HG03354 (cell line): ENCODE results near the gene LBR.

Experiments
- ATAC-seq: cut with Tn5 transposase; IDR thresholded peaks from one replicate; pipeline ENCODE4 v1.9.1; 2021; ENCODE audit warnings: mild to moderate bottlenecking; ENCODE audit not compliant: unreplicated experiment, poor library complexity, severe bottlenecking

The LBR gene

GRCh38 chr1:225426395-225427234, 1.2 kb downstream of the LBR start:
- ATAC-seq = peak; percentile 25

- no peak for ATAC-seq
Observed at GRCh38 chr1:225425201-225425786, 2.5 kb downstream of the LBR start.

DNA sequence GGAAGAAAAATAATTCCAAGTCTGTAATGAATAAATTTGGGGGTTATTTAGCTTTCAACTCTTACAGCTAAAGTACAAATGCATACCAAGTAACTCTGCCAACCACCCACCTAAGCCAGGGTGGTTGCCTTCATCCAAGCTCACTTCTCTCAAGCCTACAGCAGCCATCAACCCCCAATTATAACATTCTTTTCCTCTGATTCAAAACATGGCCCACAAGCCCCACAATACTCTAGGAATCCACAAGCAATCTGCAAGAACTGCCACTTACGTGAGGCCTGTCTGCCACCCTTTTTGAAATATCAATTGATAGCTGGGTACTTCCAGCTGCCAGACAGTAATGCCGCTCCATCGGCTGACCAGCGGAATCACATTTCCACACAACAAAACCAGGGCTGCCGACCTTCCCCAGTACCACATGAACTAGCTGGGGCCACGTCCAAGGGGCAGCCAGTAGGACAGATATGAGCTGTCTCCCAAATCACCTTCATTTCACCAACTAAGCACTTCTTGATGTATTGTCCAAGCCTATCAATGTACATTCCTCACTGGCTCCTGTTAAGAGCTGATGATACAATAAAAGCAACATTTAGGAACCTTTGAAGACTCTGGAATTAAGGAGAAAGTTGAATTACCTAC, 3.2 kb downstream of the LBR start:
- ATAC-seq = no peak

DNA sequence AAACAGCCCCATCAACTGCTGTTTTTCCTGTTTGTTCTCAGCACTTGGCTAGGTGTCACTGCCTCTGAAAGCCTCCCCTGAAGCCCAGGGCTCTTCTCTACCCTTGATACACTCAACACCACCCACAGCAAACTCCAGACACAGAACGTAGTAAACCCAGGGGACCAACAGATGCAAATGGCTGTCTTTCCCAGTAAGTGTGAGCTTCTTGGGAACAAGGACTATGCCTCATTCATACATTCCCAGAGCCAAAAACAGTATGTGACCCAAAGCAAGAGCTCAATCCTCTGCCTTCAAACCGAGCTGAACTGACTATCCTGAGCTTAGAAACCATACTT, 4.4 kb downstream of the LBR start:
- no peak for ATAC-seq

- ATAC-seq = no peak
Observed at GRCh38 chr1:225422795-225423517, 4.9 kb downstream of the LBR start.

DNA sequence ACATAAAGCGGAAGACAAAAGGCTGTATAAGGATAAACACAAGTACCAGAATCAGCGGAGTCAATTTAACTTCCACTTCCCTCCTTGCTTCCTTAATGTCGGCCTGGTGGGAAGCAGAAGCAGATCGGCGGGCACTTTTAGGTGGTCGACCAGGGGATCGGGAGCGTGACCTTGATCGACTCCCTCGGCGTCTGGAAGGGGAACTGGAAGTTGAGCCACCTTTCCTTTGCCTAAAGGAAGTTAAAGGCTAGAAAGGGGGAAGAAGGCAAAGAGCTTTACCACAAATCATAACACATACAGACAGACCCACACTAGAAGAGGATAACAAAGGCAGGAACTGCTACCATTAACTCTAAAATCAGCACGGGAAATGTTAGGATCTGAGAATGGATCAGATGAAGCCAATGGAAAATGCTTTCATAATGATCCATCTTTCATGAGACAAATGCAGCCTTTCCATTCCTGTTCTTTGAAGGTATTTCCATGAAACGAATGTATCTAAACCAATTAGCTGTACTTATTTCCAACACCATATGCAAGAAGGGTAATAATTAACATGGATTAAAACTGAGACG, 5.7 kb downstream of the LBR start:
- ATAC-seq = no peak

DNA sequence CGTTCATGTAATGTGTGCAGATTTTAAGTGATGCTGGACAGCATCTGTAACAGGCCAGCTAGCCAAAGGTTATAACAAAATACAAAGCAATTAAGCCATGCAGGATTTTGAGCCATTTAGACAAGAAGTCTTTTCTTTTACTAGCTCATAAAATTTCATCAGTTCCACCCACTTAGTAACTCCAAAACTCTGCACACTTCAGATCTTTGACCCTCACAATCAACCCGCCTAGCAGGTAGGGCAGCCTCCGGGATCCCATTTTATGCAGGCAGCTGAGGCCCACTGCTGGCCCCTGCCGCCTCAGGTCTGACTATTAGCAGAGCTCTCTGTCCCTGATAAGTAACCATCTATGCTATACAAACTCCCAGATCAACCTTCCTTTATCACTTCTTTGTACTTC, 9.2 kb downstream of the LBR start:
- ATAC-seq = no peak

- ATAC-seq = no peak
Observed at GRCh38 chr1:225418059-225418458, 9.8 kb downstream of the LBR start.

GRCh38 chr1:225415967-225416745, 11.7 kb downstream of the LBR start:
- no peak for ATAC-seq

GRCh38 chr1:225415307-225415706, 12.5 kb downstream of the LBR start:
- ATAC-seq = no peak

- ATAC-seq = no peak
Observed at GRCh38 chr1:225413708-225414375, 14.0 kb downstream of the LBR start.

DNA sequence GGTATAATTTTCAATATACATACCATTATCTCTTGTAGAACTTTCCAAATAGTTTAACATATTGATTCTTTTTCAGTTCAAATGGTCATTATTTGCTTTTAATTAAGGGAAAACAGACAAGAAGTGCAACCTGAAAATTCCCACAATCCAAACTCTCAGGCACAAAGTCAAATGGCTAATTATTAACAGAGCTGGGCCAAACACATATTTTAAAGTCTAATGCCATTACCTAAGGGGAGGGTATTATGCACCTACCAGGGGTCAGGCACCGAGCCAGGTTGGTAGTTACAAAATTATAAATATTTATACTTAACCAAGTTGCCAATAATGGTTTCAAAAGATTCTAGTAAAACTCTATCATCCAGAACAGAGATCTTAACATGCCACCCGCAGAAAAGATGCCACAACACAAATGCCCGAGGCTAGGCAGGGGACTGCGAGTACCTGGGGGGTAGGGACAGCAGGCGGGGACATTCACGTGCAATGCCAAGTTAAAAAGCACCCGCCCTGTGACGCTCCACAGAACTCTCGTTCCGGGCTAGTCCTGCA, 15.0 kb downstream of the LBR start:
- no peak for ATAC-seq

GRCh38 chr1:225412321-225412720, 15.5 kb downstream of the LBR start:
- no peak for ATAC-seq

DNA sequence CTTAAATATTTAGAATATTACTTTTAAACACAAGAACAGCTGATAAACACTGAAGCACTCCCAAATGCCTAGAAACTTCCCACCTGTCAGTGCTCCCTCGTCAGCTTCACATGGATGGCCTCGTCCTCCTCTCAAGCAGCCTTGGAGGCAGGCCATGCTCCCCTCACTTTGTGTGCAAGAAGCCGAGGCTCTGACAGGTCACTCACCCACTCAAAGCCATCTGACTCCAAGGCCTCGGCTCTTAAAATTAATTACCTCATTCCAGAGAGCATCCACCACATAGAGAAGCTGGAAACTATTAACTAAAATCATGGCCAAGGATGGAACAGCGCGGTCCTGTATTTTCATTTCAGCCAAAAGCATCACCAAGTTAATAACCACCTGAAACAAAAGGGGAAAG, 17.8 kb downstream of the LBR start:
- no peak for ATAC-seq

DNA sequence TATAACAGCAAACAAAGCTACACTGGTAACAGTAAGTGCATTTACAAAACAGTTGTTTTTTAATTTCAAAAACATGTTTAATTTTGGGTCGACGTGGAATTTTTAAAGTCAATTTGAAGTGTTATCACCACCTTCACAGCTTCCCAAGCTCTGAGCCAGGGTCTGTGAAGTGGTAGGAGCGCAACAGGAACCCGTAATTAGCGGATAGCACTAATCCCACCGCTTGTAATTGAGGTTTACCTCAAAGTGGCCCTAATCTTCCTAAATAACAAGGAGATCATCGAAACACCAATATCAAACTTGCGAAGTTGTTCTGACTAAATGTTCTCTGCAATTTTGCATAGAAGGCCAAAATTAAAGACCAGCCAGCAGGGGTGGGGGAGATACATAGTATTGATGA, 18.8 kb downstream of the LBR start:
- no peak for ATAC-seq

DNA sequence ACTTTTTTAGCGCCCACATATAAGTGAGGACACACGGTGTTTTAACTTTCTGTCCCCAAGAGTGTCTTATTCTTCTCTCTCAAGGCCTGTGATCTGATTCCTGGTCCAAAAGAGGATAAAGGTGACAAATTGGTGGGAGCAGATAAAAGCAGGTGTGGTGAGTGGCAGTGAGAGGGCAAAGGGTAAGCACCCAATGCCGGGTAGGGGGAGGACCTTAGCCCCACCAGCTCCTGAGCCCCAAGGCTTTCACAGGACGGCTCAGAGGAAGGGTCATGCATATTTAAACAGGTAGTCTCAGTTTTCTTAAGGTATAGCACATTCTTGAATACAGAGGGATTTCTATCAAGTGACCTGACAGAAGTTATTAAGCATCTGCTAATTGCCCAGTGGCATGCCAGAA, 19.6 kb downstream of the LBR start:
- no peak for ATAC-seq

DNA sequence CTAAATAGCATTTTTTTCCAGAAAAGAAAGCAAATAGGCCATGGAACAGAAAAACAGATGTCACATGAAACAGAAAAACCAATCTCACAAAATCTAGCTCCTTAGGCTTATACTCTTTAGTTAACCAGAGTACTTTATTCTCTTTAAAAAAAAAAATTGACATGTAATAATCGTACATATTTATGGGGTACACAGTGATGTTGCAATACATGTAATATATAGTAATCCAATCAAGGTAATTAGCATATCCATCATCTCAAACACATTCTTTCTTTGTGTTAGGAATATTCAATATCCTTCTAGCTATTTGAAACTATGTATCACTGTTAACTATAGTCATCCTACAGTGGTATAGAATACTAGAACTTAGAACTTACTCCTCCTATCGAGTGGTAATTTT, 20.1 kb downstream of the LBR start:
- no peak for ATAC-seq

GRCh38 chr1:225406976-225407725, 20.7 kb downstream of the LBR start:
- ATAC-seq = no peak
